Epithelial cell of prostate (primary cell): Measurements from ENCODE around the gene METTL26.
A peak's percentile ranks its signal among the peaks of the same experiment; 100 is the strongest.

Experiments
- DNase-seq: peaks from one replicate; pipeline ENCODE4 v3.0.0-alpha.2; 2011; ENCODE audit warnings: low read depth, low spot score
- H3K27ac ChIP-seq: fragments of 450-650 bp; 2 replicates; pipeline ENCODE4 v1.5.1; 2017; ENCODE audit warnings: mild to moderate bottlenecking

The METTL26 gene

GRCh38 chr16:641326-642188 lies 5.5 kb upstream of the METTL26 start, which contains the start of gene MCRIP2:
MCRIP2 (plus strand) TSS chr16:641828; CDS start chr16:641992, 164 bp downstream.
- no peak within 1 kb of the TSS for H3K27ac ChIP-seq
- no peak for DNase-seq

DNA sequence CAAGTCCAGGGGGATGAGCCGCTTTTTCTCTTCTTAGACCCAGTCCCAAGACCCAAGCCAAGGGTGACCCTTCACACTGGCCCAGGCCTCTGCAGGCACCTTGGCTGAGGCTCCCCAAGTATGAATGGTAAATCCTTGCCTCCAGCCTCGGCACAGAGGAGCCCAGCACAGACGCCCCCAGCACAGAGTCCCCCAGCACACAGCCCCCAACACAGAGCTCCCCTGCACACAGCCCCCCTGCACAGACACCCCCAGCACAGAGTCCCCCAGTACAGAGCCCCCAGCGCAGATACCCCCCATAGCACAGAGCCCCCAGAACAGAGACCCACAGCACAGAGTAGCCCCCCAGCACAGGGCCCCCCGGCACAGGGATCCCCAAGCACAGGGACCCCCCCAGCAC lies 4.5 kb upstream of the METTL26 start:
- H3K27ac ChIP-seq, result no peak overlapping the region

GRCh38 chr16:638836-639235 lies 2.7 kb upstream of the METTL26 start:
- DNase-seq, result no peak

More for the DNA sequence above, 4.5 kb upstream of the METTL26 start:
- no peak for DNase-seq

DNA sequence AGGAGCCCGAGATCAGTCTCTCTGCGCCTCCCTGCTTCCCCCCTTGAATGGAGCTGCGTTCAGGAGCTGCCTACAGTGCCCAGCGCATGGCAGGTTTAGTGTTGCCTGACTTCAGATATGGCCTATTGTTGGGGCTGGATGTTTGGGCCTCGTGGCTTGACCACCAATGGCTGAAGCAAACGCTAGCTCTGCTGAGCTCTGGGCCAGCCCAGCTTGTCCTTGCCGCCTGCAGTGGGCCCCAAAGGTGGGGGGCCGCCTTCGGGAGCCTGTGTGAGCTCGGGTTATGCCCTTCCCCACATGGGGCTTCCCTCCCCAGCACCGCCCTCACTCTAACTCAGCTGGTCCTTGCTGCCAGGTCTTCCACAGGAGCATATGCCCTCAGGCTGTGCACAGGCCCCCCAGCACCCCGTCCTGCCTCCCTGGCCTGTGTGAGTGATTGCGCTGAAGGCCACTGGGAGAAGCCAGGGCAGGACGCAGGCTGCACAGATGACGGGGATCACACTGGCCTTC lies 2.0 kb upstream of the METTL26 start:
- DNase-seq, result no peak
- no peak overlapping the region for H3K27ac ChIP-seq

More at GRCh38 chr16:638836-639235, 2.7 kb upstream of the METTL26 start:
- H3K27ac ChIP-seq, result no peak overlapping the region

GRCh38 chr16:637081-638018 lies 1.2 kb upstream of the METTL26 start:
- H3K27ac ChIP-seq, result peak overlapping the region; percentile 78
- no peak for DNase-seq

GRCh38 chr16:635573-636205 lies 416 bp downstream of the METTL26 start:
- no peak for DNase-seq
- H3K27ac ChIP-seq, result peak overlapping the region; percentile 78

DNA sequence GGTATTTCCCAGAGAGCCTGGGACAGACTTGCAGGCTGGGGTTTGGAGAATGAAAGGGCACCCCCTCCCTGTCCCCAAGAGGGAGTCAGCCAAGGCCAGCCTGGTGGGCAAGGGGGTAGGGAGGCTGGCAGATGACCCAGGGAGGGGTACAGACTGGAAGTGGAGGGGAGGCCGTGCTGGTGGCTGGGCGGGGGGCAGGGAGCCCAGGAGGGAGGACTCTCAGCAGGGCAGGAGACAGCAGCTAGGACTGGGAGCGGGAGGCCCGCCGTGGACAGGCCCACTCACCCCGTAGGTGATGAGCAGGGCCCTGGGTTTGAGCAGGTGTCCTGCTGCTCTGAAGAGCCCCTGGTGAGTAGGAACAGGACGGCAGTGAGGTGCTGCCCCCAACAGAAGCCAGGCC lies 1.1 kb downstream of the METTL26 start:
- no peak for DNase-seq
- no peak overlapping the region for H3K27ac ChIP-seq

DNA sequence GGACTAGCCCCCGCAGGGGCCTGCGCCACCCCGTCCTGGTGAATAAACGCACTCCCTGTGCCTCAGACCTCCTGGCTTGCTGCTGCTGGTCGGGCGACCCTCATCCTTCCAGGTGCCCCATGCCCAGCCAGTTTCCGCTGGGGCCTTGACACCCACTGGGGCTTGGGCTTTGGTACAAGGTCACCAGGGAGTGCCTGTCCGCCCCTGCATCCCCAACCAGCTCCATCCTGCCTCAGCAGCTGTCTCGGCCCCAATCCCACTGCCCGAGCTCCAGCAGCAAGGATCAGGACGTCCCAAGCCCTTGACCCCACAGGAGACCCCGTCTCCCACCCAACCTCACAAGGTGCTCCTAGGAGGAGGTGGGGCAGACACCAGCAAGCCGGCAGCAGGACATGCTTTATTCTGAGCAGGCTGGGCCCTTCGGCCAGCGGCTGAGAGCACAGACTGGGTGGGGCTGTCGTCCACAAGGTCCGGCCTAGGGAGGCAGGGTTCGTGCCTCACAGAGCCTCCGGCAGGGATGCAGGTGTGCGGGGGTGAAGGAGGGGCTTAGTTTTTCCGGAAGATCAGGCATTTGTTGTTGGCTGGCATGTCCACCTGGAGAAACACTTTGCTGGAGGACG lies 1.9 kb downstream of the METTL26 start:
- H3K27ac ChIP-seq, result no peak overlapping the region
- no peak for DNase-seq

DNA sequence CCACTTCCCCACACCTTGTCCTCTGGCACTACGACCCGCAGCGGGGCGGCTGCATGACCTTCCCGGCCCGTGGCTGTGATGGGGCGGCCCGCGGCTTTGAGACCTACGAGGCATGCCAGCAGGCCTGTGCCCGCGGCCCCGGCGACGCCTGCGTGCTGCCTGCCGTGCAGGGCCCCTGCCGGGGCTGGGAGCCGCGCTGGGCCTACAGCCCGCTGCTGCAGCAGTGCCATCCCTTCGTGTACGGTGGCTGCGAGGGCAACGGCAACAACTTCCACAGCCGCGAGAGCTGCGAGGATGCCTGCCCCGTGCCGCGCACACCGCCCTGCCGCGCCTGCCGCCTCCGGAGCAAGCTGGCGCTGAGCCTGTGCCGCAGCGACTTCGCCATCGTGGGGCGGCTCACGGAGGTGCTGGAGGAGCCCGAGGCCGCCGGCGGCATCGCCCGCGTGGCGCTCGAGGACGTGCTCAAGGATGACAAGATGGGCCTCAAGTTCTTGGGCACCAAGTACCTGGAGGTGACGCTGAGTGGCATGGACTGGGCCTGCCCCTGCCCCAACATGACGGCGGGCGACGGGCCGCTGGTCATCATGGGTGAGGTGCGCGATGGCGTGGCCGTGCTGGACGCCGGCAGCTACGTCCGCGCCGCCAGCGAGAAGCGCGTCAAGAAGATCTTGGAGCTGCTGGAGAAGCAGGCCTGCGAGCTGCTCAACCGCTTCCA lies 2.6 kb downstream of the METTL26 start:
- DNase-seq, result no peak
- H3K27ac ChIP-seq, result no peak overlapping the region

DNA sequence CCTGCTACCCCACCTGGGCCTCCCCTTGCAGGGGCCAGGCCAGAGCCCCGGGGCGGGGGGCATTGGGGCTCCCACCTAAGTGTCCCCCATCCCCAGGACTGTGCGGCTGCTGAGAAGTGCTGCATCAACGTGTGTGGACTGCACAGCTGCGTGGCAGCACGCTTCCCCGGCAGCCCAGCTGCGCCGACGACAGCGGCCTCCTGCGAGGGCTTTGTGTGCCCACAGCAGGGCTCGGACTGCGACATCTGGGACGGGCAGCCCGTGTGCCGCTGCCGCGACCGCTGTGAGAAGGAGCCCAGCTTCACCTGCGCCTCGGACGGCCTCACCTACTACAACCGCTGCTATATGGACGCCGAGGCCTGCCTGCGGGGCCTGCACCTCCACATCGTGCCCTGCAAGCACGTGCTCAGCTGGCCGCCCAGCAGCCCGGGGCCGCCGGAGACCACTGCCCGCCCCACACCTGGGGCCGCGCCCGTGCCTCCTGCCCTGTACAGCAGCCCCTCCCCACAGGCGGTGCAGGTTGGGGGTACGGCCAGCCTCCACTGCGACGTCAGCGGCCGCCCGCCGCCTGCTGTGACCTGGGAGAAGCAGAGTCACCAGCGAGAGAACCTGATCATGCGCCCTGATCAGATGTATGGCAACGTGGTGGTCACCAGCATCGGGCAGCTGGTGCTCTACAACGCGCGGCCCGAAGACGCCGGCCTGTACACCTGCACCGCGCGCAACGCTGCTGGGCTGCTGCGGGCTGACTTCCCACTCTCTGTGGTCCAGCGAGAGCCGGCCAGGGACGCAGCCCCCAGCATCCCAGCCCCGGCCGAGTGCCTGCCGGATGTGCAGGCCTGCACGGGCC lies 3.4 kb downstream of the METTL26 start:
- no peak overlapping the region for H3K27ac ChIP-seq
- DNase-seq, result no peak

- no peak overlapping the region for H3K27ac ChIP-seq
- DNase-seq, result no peak
Observed at GRCh38 chr16:631808-632358, 4.2 kb downstream of the METTL26 start.

DNA sequence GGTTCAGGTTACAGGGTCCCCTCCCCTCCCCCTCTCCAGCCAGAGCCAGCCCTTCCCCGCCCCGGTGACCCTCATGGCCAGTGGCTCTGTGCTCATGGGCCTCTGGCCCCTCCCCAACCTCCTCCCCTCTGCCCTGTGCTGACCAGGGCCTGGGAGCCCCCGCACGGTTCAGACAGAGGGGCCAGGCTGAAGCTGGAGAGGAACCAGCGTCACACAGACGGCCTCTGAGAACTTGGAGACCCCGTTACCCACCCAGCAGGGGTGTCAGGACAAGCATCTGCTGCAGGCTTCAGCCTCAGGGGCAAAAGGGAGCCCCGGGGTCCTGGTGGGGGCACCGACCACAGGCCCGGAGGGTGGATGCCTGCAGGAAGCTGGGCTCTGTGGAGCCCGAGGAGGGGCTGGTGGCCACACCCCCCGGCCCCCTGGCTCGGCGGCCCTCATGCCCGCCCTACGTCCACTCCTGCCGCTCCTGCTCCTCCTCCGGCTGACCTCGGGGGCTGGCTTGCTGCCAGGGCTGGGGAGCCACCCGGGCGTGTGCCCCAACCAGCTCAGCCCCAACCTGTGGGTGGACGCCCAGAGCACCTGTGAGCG lies 5.2 kb downstream of the METTL26 start, which contains the start of gene WFIKKN1:
WFIKKN1 (plus strand) TSS at position 171 of the 591 bp plus-strand sequence; CDS start at position 440, 269 bp downstream.
- no peak within 1 kb of the TSS for H3K27ac ChIP-seq
- DNase-seq, result no peak

GRCh38 chr16:630249-630814 lies 5.8 kb downstream of the METTL26 start:
- DNase-seq, result no peak
- no peak overlapping the region for H3K27ac ChIP-seq

DNA sequence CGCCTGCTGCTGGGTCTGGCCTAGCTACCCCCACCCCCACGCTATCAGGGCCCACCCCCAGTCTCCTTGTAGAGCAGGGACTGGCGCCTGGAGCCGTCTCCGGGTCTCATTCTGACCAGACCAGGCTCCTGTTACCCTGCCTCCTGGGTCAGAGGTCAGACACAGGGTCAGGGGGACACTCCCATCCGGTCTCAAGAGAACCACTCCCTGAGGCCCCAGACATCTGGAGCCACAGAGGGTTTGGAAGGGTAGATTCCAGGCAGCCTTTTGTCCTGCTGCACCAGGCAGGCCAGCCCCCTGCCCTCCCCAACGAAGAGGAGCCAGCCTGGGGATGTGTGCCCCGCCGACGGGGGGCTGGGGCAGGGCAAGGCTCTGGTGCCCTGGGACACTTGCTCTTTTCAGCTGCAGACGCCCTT lies 6.3 kb downstream of the METTL26 start:
- no peak for DNase-seq
- H3K27ac ChIP-seq, result no peak overlapping the region

DNA sequence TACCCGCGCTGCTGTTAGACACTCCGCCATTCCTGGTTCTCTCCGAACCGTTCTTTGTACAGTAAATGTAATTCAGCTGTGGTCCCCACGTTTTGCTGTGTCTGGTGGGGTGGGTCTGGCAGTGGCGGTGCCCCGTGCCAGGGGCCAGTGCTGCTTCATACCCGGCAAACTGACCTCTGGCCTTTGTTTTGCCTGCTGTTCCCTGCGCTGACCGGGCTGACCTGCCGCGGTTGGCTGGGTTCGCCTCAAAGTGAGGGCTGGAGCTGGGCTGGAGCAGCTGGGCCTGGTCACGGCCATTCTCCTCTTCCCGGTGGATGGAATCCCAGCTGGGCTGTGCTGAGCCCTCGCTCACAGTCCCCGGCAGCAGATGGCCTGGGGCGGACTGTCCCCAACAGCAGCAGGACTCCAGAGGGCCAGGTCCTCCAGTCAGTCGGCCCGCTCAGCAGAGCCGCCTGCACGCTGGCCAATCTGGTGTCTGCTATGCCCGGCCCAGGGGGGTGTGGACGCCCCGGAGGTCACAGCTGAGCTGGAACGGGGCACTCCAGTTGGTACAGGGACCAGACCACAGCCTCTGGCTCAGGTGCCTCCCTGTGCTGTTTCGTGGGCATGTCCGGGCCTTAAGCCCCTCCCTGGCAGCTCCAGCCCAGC lies 6.8 kb downstream of the METTL26 start:
- DNase-seq, result no peak

GRCh38 chr16:628321-629061 lies 7.6 kb downstream of the METTL26 start:
- no peak for DNase-seq

More for the DNA sequence above, 6.8 kb downstream of the METTL26 start:
- H3K27ac ChIP-seq, result no peak overlapping the region

More at GRCh38 chr16:628321-629061, 7.6 kb downstream of the METTL26 start:
- no peak overlapping the region for H3K27ac ChIP-seq
